ENCODE results near the gene CHRNA10.

The CHRNA10 gene, protein sequence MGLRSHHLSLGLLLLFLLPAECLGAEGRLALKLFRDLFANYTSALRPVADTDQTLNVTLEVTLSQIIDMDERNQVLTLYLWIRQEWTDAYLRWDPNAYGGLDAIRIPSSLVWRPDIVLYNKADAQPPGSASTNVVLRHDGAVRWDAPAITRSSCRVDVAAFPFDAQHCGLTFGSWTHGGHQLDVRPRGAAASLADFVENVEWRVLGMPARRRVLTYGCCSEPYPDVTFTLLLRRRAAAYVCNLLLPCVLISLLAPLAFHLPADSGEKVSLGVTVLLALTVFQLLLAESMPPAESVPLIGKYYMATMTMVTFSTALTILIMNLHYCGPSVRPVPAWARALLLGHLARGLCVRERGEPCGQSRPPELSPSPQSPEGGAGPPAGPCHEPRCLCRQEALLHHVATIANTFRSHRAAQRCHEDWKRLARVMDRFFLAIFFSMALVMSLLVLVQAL

DNA sequence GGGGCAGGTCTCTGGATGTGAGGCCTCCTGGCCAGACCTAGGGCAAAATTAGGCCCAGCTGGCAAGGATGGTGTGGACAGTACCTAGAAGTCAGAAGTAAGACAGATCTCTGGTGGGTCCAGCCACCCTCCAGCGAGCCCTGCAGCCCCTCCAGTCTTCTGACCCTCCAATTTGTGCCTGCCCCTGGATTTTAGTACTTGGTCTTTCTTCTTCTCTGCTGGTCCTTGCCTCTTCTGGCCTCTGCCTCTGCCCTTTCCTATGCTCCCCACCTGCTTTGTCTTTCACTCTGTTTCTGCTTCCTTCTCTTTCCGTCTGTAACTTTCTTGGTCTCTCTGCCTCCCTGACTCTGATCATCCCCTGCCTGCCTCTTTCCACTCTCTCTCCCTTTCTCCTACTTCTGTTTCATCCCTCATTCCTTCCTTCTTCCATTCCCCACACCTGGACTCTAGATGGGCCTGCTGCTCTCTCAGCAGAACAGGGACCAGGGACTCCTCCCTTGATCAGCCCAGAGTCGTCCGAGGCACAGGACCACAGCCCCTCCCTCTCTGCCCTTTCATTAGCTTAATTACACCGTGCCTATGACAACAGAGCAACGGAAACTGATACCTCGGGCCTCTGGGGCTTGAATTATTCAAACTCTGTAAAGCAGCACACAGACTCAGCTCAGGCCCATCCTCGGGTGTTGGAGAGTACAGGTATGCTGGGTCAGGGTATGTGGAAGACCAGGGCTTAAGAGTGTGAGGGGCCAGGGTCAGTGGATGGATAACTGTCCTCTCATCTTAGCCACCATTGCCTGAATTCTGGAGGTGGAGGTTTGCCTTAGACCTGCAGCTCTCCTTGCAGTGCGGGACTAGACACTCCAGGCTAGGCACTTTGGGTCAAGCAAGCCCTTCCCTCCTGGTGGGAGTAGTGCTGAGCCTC lies at the start of gene CHRNA10:
TSS of gene CHRNA10 (minus strand) at position 51 of the 921 bp plus-strand sequence. CDS start 72 bp downstream, outside the sequence.
- no peak for DNase-seq (ENCODE audit: low read depth in 1 of 2, low spot score in 1 of 2)

DNA sequence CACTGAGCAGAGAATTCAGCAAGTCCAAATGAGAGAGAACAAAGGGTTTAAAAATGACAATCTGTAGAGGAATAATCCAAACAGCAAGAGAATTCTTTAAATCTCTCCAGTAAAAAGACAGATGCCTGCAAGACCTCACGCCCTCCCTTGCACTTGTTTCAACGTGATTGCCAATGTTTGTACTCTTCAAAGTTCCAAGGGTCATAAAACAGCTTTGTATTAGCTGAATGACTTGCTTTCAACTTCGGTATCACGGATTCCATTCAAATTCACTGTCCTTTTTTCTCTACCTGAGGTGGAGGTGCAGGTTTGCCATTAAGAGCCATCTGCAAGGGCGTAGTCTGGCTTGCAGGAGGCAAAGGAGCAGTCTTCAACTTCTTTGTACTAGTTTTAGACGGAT lies 41.1 kb upstream of the CHRNA10 start:
- DNase-seq (ENCODE audit: low read depth in 1 of 2, low spot score in 1 of 2), result no peak

DNA sequence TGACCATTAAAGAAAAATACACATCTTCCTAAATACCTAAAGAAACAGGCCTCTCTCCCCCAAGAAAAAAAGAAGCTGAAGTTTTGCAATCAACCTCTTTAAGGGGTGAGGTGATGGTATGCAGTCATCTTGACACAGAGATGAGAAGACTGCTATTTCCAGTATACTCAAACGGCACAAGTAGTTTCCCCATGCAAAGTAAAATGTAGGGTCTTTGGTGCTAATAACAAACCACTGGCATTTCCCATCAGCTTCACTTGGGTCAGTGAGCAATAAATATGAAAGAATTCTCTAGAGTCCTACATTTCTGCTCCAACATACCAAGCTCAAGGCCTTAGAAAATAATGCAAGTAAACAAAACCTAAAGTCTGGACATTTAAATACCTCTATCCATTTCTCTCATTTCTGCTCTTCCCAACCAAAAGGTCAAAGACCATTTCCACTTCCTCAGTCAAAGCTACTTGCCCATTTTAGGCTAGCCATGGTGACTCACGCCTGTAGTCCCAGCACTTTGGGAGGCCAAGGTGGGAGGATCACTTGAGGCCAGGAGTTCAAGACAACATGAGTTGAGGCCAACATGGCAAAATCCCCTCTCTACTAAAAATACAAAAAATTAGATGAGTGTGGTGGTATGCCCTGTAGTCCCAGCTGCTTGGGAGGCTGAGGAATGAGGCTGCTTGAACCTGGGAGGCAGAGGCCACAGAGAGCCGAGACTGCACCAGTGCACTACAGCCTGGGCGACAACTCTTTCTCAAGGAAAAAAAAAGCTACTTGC lies 39.5 kb upstream of the CHRNA10 start:
- DNase-seq (ENCODE audit: low read depth in 1 of 2, low spot score in 1 of 2), result no peak

DNA sequence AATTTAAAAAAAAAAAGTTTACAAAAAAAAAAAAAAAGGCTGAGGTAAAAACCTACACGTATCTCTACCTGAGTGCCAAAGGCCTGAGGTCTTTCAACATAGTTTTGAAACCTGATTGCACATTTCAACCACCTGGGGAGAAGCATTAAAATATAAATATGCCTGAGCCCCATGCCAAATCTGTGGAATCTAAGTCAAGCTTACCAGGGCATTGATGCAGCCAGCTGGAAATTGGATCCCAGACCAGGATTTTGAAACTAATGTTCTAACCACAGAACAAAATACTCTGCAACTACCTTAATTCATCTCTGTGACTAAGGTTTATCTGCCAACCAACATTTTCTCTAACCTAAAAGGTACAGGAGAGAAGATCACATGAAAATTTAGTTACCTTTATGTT lies 38.8 kb upstream of the CHRNA10 start:
- no peak for DNase-seq (ENCODE audit: low read depth in 1 of 2, low spot score in 1 of 2)

DNA sequence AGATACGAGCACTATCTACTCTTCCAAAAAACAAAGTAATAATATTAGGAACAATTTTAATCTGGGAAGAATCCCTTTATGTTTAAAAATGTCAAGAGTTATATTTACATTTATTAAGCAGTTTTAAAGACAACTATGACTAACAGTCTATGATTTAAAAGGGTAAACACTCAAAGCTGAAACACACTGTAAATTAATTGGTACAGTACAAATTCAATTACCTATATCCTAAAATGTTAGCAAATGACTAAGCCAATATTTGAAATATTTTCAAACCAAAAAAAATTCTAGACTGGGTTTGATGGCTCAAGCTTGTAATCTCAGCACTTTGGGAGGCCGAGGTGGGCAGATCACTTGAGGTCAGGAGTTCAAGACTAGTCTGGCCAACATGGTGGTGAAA lies 36.0 kb upstream of the CHRNA10 start:
- no peak for DNase-seq (ENCODE audit: low read depth in 1 of 2, low spot score in 1 of 2)

DNA sequence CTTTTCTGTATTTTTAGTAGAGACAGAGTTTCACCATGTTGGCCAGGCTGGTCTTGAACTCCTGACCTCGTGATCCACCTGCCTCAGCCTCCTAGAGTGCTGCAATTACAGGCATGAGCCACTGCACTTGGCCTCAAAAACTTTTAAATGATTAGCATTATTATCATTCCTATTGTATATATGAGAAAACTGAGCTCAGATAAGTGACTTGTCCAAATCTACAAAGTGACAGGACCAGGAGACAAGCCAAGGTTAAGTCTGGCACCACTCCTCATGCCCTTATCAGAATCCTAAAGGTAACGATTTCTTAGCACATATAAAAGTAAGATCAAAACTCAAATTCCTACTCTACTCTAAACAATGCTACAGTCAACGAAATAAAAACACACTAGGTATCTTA lies 32.2 kb upstream of the CHRNA10 start:
- DNase-seq (ENCODE audit: low read depth in 1 of 2, low spot score in 1 of 2), result no peak

DNA sequence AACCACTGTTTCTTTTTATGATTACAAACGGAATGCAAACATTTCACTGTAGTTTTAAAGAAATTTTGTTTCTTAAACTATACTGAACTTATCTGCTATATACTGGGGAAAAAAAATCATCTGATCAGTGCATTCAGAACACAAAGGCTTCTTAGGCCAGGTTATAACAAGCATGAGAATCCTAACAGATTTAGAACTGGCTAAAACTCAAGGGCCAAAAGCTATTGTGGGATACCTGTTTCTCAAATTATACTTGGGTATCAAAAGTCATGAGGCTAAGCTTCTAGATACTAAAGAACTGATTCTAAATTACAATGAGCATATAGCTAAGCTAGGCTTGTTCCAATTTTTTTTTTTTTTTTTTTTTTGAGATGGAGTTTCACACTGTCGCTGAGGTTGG lies 29.7 kb upstream of the CHRNA10 start:
- no peak for DNase-seq (ENCODE audit: low read depth in 1 of 2, low spot score in 1 of 2)

DNA sequence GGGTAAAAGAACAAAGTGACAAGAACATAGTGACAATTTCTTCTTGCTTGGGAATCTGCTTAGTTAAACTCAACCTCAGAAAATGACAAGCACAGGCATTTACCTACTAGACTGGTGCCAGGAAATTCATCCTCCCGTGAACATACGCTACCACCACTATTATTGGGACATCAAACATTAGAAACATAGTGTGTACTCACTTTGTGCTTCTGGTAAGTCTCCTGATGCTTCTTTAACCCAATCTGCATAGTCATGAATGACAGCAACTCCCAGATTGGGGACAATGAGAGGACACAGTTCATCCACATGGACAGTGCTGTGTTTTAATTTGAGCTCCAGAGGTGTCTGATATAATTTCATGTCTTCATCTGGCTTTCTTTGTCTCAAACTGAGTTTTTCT lies 29.2 kb upstream of the CHRNA10 start:
- no peak for DNase-seq (ENCODE audit: low read depth in 1 of 2, low spot score in 1 of 2)

DNA sequence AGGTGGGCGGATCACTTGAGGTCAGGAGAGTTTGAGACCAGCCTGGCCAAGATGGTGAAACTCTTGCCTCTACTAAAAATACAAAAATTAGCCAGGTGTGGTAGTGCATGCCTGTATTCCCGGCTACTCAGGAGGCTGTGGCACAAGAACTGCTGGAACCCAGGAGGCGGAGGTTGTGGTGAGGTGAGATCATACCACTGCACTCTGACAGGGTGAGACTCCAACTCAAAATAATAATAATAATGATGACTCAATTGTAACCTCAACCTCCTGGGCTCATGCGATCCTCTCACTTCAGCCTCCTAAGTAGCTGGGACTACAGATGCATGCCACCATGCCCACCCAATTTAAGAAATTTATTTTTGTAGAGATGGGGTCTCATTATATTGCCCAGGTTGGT lies 15.6 kb upstream of the CHRNA10 start:
- no peak for DNase-seq (ENCODE audit: low read depth in 1 of 2, low spot score in 1 of 2)

DNA sequence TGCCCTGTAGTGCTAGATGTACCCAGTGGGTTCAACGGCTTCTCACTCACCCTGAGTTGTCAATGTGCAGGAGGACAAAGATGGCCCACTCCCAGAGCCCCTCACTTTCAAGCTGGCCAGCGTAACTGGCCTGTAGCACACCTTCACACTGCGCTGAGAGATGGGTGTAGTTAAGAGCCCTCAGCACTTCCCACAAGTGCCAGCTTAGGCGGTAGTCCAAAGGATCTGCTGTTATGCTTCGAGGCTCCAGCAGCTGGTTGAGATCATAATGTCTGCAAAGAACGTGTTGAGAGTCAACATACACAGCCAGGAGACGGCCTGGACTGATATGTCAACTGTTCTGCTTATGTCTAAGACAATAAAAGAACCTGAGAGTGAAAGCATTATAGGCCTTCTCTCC lies 14.7 kb upstream of the CHRNA10 start:
- DNase-seq (ENCODE audit: low read depth in 1 of 2, low spot score in 1 of 2), result no peak

DNA sequence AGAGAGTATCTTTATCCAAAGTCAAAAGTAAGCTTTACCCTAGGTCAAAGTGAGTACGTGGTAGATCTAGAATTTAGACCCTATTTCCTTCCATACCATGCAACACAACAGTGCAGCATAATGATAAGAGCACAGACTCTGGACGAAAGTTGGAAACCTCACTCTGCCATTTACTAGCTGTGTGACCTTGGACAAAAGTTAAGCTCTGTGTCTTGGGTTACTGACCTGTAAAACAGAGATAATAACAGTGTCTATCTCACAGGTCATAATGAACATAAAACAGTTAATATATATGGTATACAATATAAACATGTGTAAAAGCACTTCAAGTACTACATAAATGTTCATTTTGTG lies 13.6 kb upstream of the CHRNA10 start:
- DNase-seq (ENCODE audit: low read depth in 1 of 2, low spot score in 1 of 2), result no peak

DNA sequence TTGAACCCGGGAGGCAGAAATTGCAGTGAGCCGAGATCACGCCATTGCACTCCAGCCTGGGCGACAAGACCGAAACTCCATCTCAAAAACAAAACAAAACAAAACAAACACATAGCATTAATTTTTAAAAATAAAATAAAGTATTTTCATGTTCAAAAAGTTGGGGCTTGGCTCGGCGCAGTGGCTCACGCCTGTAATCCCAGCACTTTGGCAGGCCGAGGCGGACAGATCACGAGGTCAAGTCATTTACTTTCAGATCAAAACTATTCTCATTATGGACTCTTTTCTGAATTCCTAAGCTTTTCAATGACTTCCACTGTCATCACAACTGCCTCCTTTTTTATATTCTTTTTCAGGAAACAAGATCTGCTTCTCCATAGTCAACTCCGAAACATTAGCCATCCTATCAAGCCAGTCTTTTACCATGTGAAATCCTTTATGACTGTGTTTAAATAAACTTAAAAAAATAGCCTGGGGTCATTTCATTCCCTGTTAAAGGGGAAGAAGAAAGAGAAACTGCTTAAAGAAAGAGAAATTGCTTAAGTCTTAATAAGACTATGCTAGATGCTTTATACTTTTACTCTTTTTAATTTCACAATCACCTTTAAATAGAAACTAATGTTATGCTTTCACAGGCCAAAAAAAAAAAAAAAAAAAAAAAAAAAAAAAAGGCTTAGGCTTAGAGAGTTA lies 13.1 kb upstream of the CHRNA10 start:
- no peak for DNase-seq (ENCODE audit: low read depth in 1 of 2, low spot score in 1 of 2)

DNA sequence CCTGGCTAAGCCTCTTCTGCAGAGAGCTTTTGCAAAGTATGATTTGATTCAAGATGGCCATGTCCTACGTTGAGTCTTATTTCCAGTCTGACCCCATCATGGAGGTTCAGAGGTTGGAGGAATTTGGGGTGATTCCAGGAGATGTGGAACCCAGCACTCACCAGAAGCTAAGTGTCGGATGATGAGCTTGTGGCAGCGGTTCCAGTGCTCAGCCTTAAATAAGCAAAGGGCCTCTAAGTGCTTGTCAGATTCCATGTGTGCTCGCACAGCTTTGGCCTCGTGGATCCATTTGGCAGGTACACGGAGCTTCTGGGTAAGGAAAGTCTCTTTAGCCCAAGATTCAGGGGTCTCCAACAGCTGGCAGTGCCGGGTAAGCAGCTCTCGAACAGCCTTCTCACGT lies 11.9 kb upstream of the CHRNA10 start:
- DNase-seq (ENCODE audit: low read depth in 1 of 2, low spot score in 1 of 2), result no peak

DNA sequence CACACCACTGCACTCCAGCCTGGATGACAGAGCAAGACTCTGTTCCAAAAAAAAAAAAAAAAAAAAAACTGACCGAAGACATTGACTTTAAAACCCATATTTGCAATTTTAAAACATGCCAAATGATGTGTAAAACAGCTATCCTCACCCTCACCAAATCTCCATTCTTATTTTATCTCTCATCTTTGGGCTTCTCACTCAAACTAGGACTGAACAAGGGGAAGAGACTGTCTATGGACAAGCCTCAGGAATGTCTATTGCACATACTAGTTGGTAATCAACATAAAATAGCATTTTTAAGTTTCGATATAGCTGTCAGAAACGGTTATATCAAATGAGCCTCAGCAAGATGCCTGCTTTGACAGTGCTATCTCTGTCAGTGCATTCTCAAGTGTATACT lies 7.9 kb upstream of the CHRNA10 start:
- no peak for DNase-seq (ENCODE audit: low read depth in 1 of 2, low spot score in 1 of 2)

DNA sequence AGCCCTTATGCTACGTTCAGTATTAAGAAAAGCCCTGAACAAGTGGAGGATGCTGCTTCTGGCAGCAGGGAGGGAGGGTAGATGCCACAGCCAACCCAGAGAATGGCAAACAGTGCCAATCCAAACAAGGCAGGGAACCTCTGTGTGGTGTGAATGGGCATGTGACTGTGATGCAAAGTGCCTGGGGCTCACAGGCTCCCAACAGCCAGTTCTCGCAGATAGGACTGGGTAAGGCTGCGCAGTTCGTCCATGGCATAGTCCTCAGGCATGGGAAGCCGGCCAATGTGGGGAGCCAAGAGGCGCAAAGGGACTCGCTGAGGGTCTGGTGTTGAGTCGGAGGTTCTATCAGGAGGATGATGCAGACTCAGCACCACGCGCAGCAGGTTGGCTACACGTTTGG lies 4.8 kb upstream of the CHRNA10 start:
- DNase-seq (ENCODE audit: low read depth in 1 of 2, low spot score in 1 of 2), result no peak

DNA sequence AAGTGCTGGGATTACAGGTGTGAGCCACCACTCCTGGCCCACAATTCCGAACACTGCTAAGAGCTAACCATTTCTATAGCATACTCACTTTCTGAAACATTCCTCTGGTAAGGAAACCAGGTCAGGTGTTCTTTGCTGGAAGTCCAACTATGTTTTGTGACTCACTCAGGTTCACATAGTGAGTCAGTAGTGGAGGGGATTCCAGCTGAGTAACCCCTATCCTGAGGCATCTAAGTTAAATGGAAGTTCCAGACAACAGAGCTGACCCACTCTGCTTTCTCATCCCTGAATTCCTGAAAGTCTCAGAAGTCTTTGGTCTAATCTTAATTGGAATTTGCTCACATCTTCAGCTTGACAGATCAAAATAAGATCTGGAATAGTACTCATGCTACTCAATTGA lies 3.0 kb upstream of the CHRNA10 start:
- no peak for DNase-seq (ENCODE audit: low read depth in 1 of 2, low spot score in 1 of 2)

DNA sequence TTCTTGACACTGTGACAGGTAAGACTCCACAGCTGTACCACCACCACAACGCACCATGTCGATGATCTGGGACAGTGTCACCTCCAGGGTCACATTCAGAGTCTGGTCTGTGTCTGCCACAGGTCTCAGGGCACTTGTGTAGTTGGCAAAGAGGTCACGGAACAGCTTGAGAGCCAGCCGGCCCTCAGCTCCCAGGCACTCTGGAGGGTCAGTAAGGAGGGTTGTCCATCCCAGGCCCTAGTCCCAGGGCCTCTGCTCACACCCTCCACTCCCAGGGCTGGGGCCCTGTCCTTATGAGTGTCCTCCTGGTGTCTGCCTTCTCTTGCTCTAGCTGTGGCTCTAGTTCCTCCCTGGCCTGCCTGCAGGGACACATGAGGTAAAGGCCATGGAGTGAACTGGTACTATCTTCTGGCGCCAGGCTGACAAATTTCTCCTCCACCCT lies 1.4 kb downstream of the CHRNA10 start:
- DNase-seq (ENCODE audit: low read depth in 1 of 2, low spot score in 1 of 2), result no peak

DNA sequence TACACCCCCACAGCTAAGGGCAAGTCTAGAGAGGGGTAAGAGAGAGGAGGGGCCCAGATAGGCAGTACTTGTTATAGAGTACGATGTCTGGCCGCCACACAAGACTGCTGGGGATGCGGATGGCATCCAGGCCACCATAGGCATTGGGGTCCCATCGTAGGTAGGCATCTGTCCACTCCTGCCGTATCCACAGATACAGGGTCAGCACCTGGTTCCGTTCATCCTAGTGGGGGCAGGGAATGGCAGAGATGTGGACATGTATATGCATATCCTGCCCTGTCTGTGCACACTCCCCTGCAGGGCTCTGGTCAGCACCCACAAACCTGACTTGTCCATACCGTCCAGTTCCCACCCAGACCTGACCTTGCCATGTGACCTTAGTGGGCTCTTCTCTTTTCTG lies 2.1 kb downstream of the CHRNA10 start:
- no peak for DNase-seq (ENCODE audit: low read depth in 1 of 2, low spot score in 1 of 2)

DNA sequence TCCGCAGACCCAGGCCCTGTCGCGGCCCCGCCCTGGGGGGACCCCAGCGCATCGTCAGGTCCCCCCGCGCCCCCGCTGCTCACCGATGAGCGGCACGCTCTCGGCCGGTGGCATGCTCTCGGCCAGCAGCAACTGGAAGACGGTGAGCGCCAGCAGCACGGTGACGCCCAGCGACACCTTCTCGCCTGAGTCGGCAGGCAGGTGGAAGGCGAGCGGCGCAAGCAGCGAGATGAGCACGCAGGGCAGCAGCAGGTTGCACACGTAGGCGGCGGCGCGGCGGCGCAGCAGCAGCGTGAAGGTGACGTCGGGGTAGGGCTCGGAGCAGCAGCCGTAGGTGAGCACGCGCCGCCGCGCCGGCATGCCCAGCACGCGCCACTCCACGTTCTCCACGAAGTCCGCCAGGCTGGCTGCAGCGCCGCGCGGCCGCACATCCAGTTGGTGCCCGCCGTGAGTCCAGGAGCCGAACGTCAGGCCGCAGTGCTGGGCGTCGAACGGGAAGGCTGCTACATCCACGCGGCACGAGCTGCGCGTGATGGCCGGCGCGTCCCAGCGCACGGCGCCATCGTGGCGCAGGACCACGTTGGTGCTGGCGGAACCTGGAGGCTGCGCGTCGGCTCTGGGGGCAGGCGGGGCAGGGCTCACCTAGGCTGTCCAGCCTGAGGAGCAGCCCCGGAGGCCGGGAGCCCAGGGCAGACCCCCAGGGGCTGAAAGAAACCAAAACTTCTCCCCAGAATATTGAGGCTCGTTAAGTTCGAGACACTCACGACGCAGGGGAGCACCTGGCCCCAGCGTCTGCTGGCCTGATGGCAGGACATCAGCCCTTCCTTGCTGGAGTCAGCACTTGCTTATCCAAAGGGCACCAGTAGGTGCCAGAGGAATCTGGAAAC lies 3.8 kb downstream of the CHRNA10 start:
- no peak for DNase-seq (ENCODE audit: low read depth in 1 of 2, low spot score in 1 of 2)

DNA sequence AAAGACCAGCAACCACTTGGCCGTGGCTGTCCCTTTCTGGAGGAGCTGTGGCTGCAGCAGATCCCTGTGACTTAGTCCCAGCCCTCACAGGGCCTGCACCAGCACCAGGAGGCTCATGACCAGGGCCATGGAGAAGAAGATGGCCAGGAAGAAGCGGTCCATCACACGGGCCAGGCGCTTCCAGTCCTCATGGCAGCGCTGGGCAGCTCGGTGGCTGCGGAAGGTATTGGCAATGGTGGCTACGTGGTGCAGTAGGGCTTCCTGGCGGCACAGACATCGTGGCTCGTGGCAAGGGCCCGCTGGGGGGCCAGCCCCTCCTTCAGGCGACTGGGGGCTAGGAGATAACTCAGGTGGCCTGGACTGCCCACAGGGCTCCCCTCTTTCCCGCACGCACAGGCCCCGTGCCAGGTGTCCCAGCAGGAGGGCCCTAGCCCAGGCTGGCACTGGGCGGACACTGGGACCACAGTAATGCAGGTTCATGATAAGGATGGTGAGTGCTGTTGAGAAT lies 5.1 kb downstream of the CHRNA10 start:
- DNase-seq (ENCODE audit: low read depth in 1 of 2, low spot score in 1 of 2), result no peak

Data from stimulated activated CD4-positive, alpha-beta T cell treated with anti-CD3 and anti-CD28 coated beads, Interleukin-15, amount 100 ng/mL, for 1 hour (primary cell).